ENCODE measurements around the gene ZNF644.
A peak's percentile ranks its signal among the peaks of the same experiment; 100 is the strongest.
"Not testable (repeated sequence)": the region's sequence is repeated elsewhere in the genome, so short reads cannot be mapped to it uniquely, and the experiment has no call there.

ZNF644 gene

DNA sequence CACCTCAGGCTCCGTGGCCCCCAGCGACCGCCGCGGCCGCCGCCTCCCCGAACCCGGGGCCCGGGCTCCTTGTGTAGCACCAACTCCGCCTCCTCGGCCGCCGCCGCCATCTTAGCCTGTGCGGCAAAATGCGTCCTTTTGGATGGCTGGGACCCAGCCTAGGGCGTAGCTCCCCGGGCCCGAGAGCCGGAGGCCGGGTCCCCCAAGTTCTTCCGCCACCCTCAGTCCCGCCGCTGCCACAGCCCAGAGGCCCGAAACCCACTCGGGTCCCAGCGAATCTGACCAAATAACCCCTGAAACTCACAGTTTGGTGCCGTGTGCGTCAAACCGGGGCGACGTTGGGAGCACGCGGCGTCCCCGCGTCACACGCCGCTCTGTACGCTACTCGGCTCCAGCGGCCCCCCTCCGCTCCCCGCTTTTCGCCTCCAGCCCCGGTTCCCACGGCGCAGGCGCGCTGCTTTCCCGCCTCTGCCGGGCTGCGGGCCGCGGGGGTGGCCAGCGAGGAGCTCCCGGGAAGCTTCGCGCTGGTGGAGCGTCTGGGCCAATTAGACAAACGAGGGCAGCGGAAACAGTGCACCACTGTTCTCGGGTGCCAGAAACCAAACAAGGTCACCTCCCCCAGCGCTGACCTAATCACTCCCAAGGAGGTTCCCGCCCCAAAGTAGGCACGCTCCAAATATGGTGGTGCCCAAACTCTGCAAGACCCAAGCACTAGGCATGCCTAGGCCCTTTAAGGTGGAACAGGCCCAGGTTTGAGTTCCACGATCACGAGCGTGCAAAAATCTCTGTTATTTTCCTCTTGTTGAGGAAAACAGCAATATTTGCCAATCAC, at the start of gene ZNF644:
ZNF644 (minus strand) TSS at position 350 of the 832 bp plus-strand sequence. CDS start 39,682 bp downstream, outside the sequence.
- TF ChIP-seq ZNF274 (IDR thresholded peaks at IDR 0.05; ENCODE audit: low read depth, low read length), result no peak

DNA sequence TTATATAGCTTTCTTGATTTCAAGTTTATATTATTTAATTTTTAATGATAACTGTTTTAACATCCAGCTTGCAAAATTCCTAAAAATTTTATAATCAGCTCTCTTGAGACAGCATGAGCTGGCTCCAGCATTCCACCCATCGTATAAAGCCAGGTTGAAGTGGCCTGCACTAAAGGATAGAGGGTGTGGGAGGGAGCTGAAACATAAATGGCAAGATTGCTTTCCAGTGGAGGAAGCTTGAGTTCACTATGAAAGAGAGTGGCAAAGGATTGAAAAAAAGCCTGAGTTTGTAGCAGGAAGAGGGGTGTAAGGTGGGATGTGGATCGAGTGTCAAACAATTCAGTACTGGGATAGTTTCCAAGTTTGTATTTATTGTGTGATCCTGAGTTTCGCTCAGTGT, 48.5 kb upstream of the ZNF644 start:
- no peak for TF ChIP-seq ZNF274 (IDR thresholded peaks at IDR 0.05; ENCODE audit: low read depth, low read length)
- no peak overlapping the region for H3K4me3 ChIP-seq (ENCODE audit: low read length)

More for the DNA sequence above, at the start of gene ZNF644:
- H3K4me3 ChIP-seq (ENCODE audit: low read length), result peak within 1 kb of the TSS; percentile 90

GRCh38 chr1:91066538-91066937, 44.7 kb upstream of the ZNF644 start:
- TF ChIP-seq ZNF274 (IDR thresholded peaks at IDR 0.05; ENCODE audit: low read depth, low read length), result no peak
- no peak overlapping the region for H3K4me3 ChIP-seq (ENCODE audit: low read length)

DNA sequence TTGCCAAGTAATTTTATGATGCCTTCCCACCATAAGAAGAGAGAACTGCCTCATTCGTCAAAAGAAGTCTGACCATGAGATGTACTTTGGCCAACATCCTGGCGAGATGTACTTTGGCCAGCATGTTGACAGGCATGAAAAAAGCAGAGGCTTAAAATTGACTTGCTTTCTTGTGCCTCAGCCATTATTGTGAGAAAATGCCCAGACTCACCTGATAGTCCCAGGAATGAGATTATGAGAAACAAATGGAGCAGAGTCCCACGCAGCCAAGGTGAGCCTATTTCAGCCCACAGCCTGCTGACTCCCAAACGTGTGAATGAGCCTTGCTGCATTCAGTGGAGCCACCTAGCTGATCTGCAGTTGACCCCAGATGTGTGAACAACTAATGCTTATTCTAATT, 43.5 kb upstream of the ZNF644 start:
- no peak for TF ChIP-seq ZNF274 (IDR thresholded peaks at IDR 0.05; ENCODE audit: low read depth, low read length)
- no peak overlapping the region for H3K4me3 ChIP-seq (ENCODE audit: low read length)

DNA sequence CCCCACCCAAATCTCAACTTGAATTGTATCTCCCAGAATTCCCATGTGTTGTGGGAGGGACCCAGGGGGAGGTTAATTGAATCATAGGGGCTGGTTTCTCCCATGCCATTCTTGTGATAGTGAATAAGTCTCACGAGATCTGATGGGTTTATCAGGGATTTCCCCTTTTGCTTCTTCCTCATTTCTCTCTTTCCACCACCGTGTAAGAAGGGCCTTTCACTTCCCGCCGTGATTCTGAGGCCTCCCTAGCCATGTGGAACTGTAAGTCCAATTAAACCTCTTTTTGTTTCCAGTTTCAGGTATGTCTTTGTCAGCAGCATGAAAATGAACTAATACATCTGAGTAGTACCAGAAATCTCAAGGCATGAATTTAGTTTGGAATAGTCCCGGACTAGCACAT, 41.6 kb upstream of the ZNF644 start:
- not testable (repeated sequence) for H3K4me3 ChIP-seq (ENCODE audit: low read length)

- TF ChIP-seq ZNF274 (IDR thresholded peaks at IDR 0.05; ENCODE audit: low read depth, low read length), result no peak
- H3K4me3 ChIP-seq (ENCODE audit: low read length), result no peak overlapping the region
Observed at GRCh38 chr1:91059157-91059556, 37.3 kb upstream of the ZNF644 start.

DNA sequence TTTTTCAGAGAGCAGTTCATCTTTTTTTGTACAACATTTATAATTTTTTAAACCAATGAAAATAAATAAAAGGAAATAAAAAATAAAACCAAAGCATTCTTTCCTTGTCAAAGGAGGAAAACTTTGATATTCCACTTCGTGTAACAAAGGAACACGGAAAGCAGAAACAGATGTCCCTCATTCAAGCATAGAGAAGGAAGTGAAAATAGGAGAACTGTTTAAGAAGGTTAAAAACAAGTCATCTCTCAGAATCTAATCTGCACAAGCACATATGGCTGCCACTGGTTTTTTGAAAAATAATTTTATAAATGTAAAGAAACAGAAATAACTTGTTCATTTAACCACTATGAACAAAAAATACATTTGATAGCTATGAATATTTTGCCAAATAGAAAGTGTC, 35.9 kb upstream of the ZNF644 start:
- H3K4me3 ChIP-seq (ENCODE audit: low read length), result no peak overlapping the region
- TF ChIP-seq ZNF274 (IDR thresholded peaks at IDR 0.05; ENCODE audit: low read depth, low read length), result no peak

- H3K4me3 ChIP-seq (ENCODE audit: low read length), result no peak overlapping the region
- TF ChIP-seq ZNF274 (IDR thresholded peaks at IDR 0.05; ENCODE audit: low read depth, low read length), result no peak
Observed at GRCh38 chr1:91054780-91055481, 33.1 kb upstream of the ZNF644 start.

DNA sequence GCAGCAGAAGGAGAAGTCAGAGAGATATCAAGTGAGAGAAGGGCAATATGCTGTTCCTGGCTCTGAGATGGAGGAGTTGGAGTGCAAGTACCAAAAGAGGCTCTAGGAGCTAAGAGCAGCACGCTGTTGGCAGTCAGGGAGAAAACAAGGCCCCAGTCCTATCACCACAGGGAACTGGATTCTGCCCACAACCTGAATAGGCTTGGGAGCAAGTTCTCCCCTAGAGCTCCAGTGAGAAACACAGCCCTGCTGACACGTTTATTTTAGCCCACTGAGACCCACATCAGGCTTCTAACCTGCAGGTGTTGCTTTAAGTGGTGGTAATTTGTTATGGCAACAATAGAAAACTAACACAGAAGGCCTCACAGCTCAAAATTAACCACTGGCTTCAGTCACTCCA, 31.8 kb upstream of the ZNF644 start:
- TF ChIP-seq ZNF274 (IDR thresholded peaks at IDR 0.05; ENCODE audit: low read depth, low read length), result no peak
- H3K4me3 ChIP-seq (ENCODE audit: low read length), result no peak overlapping the region

- H3K4me3 ChIP-seq (ENCODE audit: low read length), result not testable (repeated sequence)
Observed at GRCh38 chr1:91049551-91049950, 27.7 kb upstream of the ZNF644 start.

DNA sequence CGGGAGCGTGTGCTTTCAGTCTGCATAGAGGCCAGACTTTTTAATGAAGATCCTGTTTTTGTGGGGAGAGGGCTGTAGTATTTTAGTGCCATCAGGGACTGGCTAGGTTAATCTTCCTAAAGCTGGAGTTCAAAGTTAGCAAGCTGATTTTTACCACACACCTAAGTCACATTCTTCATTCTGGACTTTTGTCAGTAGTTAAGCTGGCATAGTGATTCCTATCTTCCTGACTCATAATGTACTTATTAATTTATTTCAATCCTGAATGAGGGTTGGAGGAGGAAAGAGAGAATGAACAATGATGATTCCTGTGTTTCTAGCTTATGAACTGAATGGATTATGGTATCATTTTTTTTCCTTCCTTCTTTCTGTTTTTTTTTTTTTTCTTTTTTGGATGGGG, 24.9 kb upstream of the ZNF644 start:
- H3K4me3 ChIP-seq (ENCODE audit: low read length), result no peak overlapping the region

GRCh38 chr1:91045284-91045683, 23.4 kb upstream of the ZNF644 start:
- H3K4me3 ChIP-seq (ENCODE audit: low read length), result no peak overlapping the region
- TF ChIP-seq ZNF274 (IDR thresholded peaks at IDR 0.05; ENCODE audit: low read depth, low read length), result no peak

More for the DNA sequence above, 24.9 kb upstream of the ZNF644 start:
- no peak for TF ChIP-seq ZNF274 (IDR thresholded peaks at IDR 0.05; ENCODE audit: low read depth, low read length)

DNA sequence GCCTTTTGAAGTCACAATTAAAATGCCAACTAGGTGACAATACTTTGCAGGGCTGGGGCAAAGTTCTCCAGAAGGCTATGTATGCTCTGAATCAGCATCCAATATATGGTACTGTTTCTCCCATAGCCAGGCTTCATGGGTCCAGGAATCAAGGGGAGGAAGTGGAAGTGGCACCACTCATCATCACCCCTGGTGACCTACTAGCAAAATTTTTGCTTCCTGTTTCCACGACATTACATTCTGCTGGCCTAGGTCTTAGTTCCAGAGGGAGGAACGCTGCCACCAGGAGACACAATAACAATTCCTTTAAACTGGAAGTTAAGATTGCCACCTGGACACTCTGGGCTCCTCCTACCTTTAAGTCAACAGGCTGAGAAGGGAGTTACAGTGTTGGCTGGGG, 22.9 kb upstream of the ZNF644 start:
- H3K4me3 ChIP-seq (ENCODE audit: low read length), result not testable (repeated sequence)

DNA sequence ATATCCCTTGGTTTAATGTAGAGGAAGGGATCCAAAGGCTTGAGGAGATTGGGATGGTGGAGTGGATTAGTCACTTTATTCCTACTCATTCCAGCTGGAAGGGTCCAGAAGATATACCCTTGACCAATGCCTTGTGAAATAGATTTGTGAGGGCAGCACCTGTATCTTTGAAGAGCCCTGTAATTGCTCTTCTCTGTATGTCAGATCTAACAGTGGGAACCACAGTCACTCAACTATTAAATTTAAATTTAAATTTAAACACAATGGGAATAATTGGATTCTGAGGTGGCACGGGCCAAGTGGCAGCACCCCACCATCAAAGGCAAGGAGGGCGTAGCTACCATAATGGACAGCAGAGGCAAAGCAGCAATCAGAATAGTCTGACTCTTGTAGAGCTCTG, 20.5 kb upstream of the ZNF644 start:
- not testable (repeated sequence) for H3K4me3 ChIP-seq (ENCODE audit: low read length)

DNA sequence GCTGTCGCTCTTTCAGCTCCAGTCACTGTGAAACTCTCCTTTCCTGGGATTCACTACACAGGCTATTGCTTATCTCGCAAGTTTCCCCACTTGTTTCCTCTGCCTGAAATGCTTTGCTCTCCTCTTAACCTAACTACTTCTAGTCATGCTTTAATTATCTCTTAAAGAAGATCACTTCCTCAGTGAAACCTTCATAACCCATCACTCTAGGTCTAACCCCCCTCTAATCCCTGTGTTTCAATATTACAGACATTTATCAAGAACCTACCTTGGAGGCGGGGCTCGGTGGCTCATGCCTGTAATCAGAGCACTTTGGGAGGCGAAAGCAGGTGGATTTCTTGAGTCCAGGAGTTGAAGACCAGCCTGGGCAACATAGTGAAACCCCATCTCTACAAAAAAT, 16.7 kb upstream of the ZNF644 start:
- H3K4me3 ChIP-seq (ENCODE audit: low read length), result no peak overlapping the region
- no peak for TF ChIP-seq ZNF274 (IDR thresholded peaks at IDR 0.05; ENCODE audit: low read depth, low read length)

Data from GM08714 (cell line).